Hematopoietic multipotent progenitor cell (in vitro differentiated cells): Measurements from ENCODE around the gene TMEM170B. TPM values are rescaled to one million over a fixed set of nuclear protein-coding genes. Genes with fewer than 3 reads are reported as not detected.

Experiments
- DNase-seq, 3 donors: peaks; one replicate each; pipeline ENCODE4 v3.0.0-alpha.2; 2011 to 2015; ENCODE audit warnings: low read depth in 2 of 3, low spot score in 2 of 3
- total RNA-seq: library from RNA; depleted of rRNA; stranded (reverse); fragments of >200 nt; gene quantifications from one replicate; pipeline ENCODE4 v1.2.3, GENCODE V29; 2012

Gene TMEM170B
- 1.6 TPM for total RNA-seq

GRCh38 chr6:11537229-11538051 lies at the start of gene TMEM170B:
TMEM170B (plus strand) TSS chr6:11537749; CDS start chr6:11538278, 529 bp downstream.
- DNase-seq = peak; percentile 93 to 97 (median 96)

- no peak for DNase-seq
Observed at GRCh38 chr6:11490996-11491395, 46.6 kb upstream of the TMEM170B start.

- no peak for DNase-seq
Observed at GRCh38 chr6:11491596-11492463, 45.7 kb upstream of the TMEM170B start.

- no peak for DNase-seq
Observed at GRCh38 chr6:11492464-11493290, 44.9 kb upstream of the TMEM170B start.

GRCh38 chr6:11493974-11494373 lies 43.6 kb upstream of the TMEM170B start:
- no peak for DNase-seq

GRCh38 chr6:11494786-11495564 lies 42.6 kb upstream of the TMEM170B start:
- DNase-seq = no peak

GRCh38 chr6:11495565-11496145 lies 41.9 kb upstream of the TMEM170B start:
- DNase-seq = peak in 1 of 3 donors; percentile 3

GRCh38 chr6:11496152-11497060 lies 41.1 kb upstream of the TMEM170B start:
- peak; percentile 52 to 93 (median 81) for DNase-seq

- DNase-seq = no peak
Observed at GRCh38 chr6:11497107-11497506, 40.4 kb upstream of the TMEM170B start.

GRCh38 chr6:11497881-11498280 lies 39.7 kb upstream of the TMEM170B start:
- DNase-seq = no peak

GRCh38 chr6:11500008-11500407 lies 37.5 kb upstream of the TMEM170B start:
- DNase-seq = no peak

- DNase-seq = no peak
Observed at GRCh38 chr6:11509471-11509870, 28.1 kb upstream of the TMEM170B start.

GRCh38 chr6:11514672-11515071 lies 22.9 kb upstream of the TMEM170B start:
- DNase-seq = no peak

- DNase-seq = no peak
Observed at GRCh38 chr6:11515763-11516162, 21.8 kb upstream of the TMEM170B start.

- no peak for DNase-seq
Observed at GRCh38 chr6:11522812-11523605, 14.5 kb upstream of the TMEM170B start.

GRCh38 chr6:11525468-11526155 lies 11.9 kb upstream of the TMEM170B start:
- DNase-seq = peak in 2 of 3 donors; percentile 5 to 47

GRCh38 chr6:11526156-11526505 lies 11.4 kb upstream of the TMEM170B start:
- no peak for DNase-seq
